IMR-90 (cell line): ENCODE measurements around the gene SLC38A1. TPM values are rescaled to one million over a fixed set of nuclear protein-coding genes. Genes with fewer than 3 reads are reported as not detected.

ENCODE experiments used
- ATAC-seq: fragments of 200-7000 bp; cut with Tn5 transposase; 2 replicates; pipeline ENCODE4 v1.9.1; 2020; ENCODE audit warnings: low read depth, mild to moderate bottlenecking, moderate library complexity
- BruUV-seq: library from RNA; stranded (reverse); fragments of 400-500 nt; replicated peaks from 2 replicates; lab custom pipeline; 2021; lab: Mats Ljungman, UMichigan
- CTCF ChIA-PET: fragments of 300-600 bp; formaldehyde crosslinking; extraction: SDS; loops from one replicate; lab custom pipeline; 2021; ENCODE audit warnings: antibody characterized with exemption; lab: Yijun Ruan, JAX
- POLR2A ChIA-PET: fragments of 300-600 bp; sonication (Branson Sonifier 250); formaldehyde crosslinking; loops from one replicate; lab custom pipeline; 2022; ENCODE audit warnings: antibody characterized with exemption; ENCODE audit not compliant: unreplicated experiment; lab: Charles Lee
- DNase-seq: peaks from one replicate; pipeline ENCODE4 v3.0.0; 2013
- H2AFZ ChIP-seq: replicated peaks from 2 replicates; pipeline ENCODE3; 2013; ENCODE audit warnings: low read length, mild to moderate bottlenecking; ENCODE audit not compliant: poor library complexity
- H2AK5ac ChIP-seq: 2 replicates; pipeline ENCODE4 v1.6.1; 2013; ENCODE audit warnings: low read depth, low read length, inconsistent platforms
- H2AK9ac ChIP-seq: replicated peaks from 2 replicates; pipeline ENCODE3; 2013; ENCODE audit warnings: mild to moderate bottlenecking, low read depth, low read length, moderate library complexity; ENCODE audit not compliant: poor library complexity
- H2BK120ac ChIP-seq: 2 replicates; pipeline ENCODE4 v1.6.1; 2013; ENCODE audit warnings: low read depth, low read length, inconsistent platforms
- H2BK15ac ChIP-seq: 3 replicates; pipeline ENCODE4 v1.6.1; 2013; ENCODE audit warnings: low read depth, low read length, inconsistent platforms
- H2BK20ac ChIP-seq: 2 replicates; pipeline ENCODE4 v1.6.1; 2013; ENCODE audit warnings: low read depth, mild to moderate bottlenecking, inconsistent platforms, low read length, moderate library complexity
- H2BK5ac ChIP-seq: 2 replicates; pipeline ENCODE4 v1.6.1; 2013; ENCODE audit warnings: mild to moderate bottlenecking, low read depth, low read length, inconsistent platforms; ENCODE audit not compliant: poor library complexity, severe bottlenecking
- H3K14ac ChIP-seq: replicated peaks from 2 replicates; pipeline ENCODE4 v1.6.1; 2013; ENCODE audit warnings: low read depth, low read length, inconsistent platforms
- H3K18ac ChIP-seq: 2 replicates; pipeline ENCODE4 v1.6.1; 2013; ENCODE audit warnings: low read depth, low read length, control low read depth
- H3K23ac ChIP-seq: 2 replicates; pipeline ENCODE4 v1.6.1; 2013; ENCODE audit warnings: low read depth, low read length, inconsistent platforms
- H3K27ac ChIP-seq: 2 replicates; pipeline ENCODE4 v1.5.1; 2013; ENCODE audit warnings: mild to moderate bottlenecking, control low read depth, low read length; ENCODE audit not compliant: insufficient read depth
- H3K27me3 ChIP-seq: 2 replicates; pipeline ENCODE4 v1.6.1; 2013; ENCODE audit warnings: low read length; ENCODE audit not compliant: control insufficient read depth, insufficient read depth
- H3K36me3 ChIP-seq: 2 replicates; pipeline ENCODE4 v1.6.1; 2013; ENCODE audit warnings: low read length, mixed read lengths; ENCODE audit not compliant: control insufficient read depth, insufficient read depth
- H3K4ac ChIP-seq: 2 replicates; pipeline ENCODE4 v1.6.1; 2013; ENCODE audit warnings: low read depth, low read length, inconsistent platforms
- H3K4me1 ChIP-seq: 2 replicates; pipeline ENCODE4 v1.6.1; 2013; ENCODE audit warnings: low read length, mixed read lengths; ENCODE audit not compliant: control insufficient read depth, insufficient read depth
- H3K4me2 ChIP-seq: 2 replicates; pipeline ENCODE4 v1.6.1; 2013; ENCODE audit warnings: low read depth, mild to moderate bottlenecking, control low read depth, low read length, moderate library complexity
- H3K4me3 ChIP-seq: 2 replicates; pipeline ENCODE4 v1.5.1; 2013; ENCODE audit warnings: low read depth, mild to moderate bottlenecking, control low read depth, low read length, moderate library complexity; ENCODE audit not compliant: insufficient read depth
- H3K56ac ChIP-seq: 2 replicates; pipeline ENCODE4 v1.6.1; 2013; ENCODE audit warnings: low read length, inconsistent platforms; ENCODE audit not compliant: insufficient read depth; ENCODE audit errors: extremely low read depth
- H3K79me1 ChIP-seq, 2 experiments: 2 replicates each; pipeline ENCODE4 v1.6.1; 2013; ENCODE audit warnings: low read length in 2 of 2, inconsistent platforms in 1 of 2, low read depth in 1 of 2
- H3K9ac ChIP-seq: 2 replicates; pipeline ENCODE4 v1.6.1; 2013; ENCODE audit warnings: low read depth, low read length, control low read depth
- H3K9me1 ChIP-seq: 2 replicates; pipeline ENCODE4 v1.6.1; 2013; ENCODE audit warnings: low read length, inconsistent platforms; ENCODE audit not compliant: insufficient read depth
- H3K9me3 ChIP-seq: 2 replicates; pipeline ENCODE4 v1.6.1; 2013; ENCODE audit warnings: low read length; ENCODE audit not compliant: control insufficient read depth, insufficient read depth
- H4K20me1 ChIP-seq: 2 replicates; pipeline ENCODE4 v1.6.1; 2013; ENCODE audit warnings: low read length, inconsistent platforms; ENCODE audit not compliant: insufficient read depth
- H4K5ac ChIP-seq: 2 replicates; pipeline ENCODE4 v1.6.1; 2013; ENCODE audit warnings: mild to moderate bottlenecking, low read depth, low read length, control low read depth
- H4K8ac ChIP-seq, 2 experiments: 2 replicates each; pipeline ENCODE4 v1.6.1; 2013; ENCODE audit warnings: low read depth in 2 of 2, low read length in 2 of 2, control low read depth in 1 of 2, inconsistent platforms in 1 of 2
- H4K91ac ChIP-seq: 2 replicates; pipeline ENCODE4 v1.6.1; 2013; ENCODE audit warnings: low read depth, low read length, inconsistent platforms; ENCODE audit not compliant: insufficient read depth
- CHD1 ChIP-seq: IDR thresholded peaks from 2 replicates; pipeline ENCODE4 v1.6.1; 2012; ENCODE audit warnings: low read depth, low read length, improper control_type of control experiment
- FOS ChIP-seq: fragments of 150-350 bp; IDR thresholded peaks from 2 replicates; pipeline ENCODE4 v1.6.1; 2016; ENCODE audit warnings: low read depth, low read length
- MXI1 ChIP-seq: IDR thresholded peaks from 2 replicates; pipeline ENCODE4 v1.6.1; 2012; ENCODE audit warnings: low read depth, mild to moderate bottlenecking, low read length, moderate library complexity, borderline replicate concordance
- SMC3 ChIP-seq: fragments of 150-350 bp; IDR thresholded peaks from 2 replicates; pipeline ENCODE4 v1.6.1; 2016; ENCODE audit warnings: low read depth, mild to moderate bottlenecking, antibody characterized with exemption, low read length, moderate library complexity
- WGBS, 2 experiments: methylation state at CpG; one replicate each; pipeline versions ENCODE4 v1.1.5 to v1.1.7; 2013; ENCODE audit warnings: missing lambda C conversion rate in 2 of 2; ENCODE audit not compliant: insufficient read length in 1 of 2; ENCODE audit errors: extremely low coverage in 2 of 2; 5-methylcytosine and 5-hydroxymethylcytosine counted together
- dilution Hi-C: fragments of 300-500 bp; cut with HindIII; formaldehyde crosslinking; loops from one replicate; pipeline ENCODE4 v1.14.3; 2018; ENCODE audit warnings: low sequenced_read_pairs; ENCODE audit not compliant: unreplicated experiment
- in situ Hi-C: fragments of 300-500 bp; cut with MboI; formaldehyde crosslinking; loops from 3 replicates; pipeline ENCODE4 v1.14.3; 2019; ENCODE audit warnings: low sequenced_read_pairs, inconsistent platforms, mixed read lengths
- intact Hi-C: fragments of 100-400 bp; cut with micrococcal nuclease; formaldehyde crosslinking; loops from 2 replicates; pipeline ENCODE4 v1.10.0; 2022
- polyA plus RNA-seq, 3 experiments: library from polyadenylated mRNA; depleted of rRNA; stranded (reverse); fragments of >200 nt; gene quantifications; 2 replicates each; pipeline ENCODE4 v1.2.3, GENCODE V29; 2012; ENCODE audit warnings: low replicate concordance in 1 of 3
- total RNA-seq: library from RNA; depleted of rRNA; stranded (reverse); fragments of >200 nt; gene quantifications from 2 replicates; pipeline ENCODE4 v1.2.3, GENCODE V29; 2012
- TF ChIP-seq, protein P1 (sequence below): fragments of 150-350 bp; IDR thresholded peaks from 2 replicates; pipeline ENCODE4 v1.6.1; 2017; ENCODE audit warnings: mild to moderate bottlenecking, antibody characterized with exemption, low read length, low read depth
- TF ChIP-seq, protein P2 (sequence below): conservative IDR thresholded peaks from 2 replicates; pipeline ENCODE4 v1.5.1; 2012; ENCODE audit warnings: mild to moderate bottlenecking, low read depth, low read length, improper control_type of control experiment

The SLC38A1 gene
- total and polyA plus RNA-seq, 2 of the 4 experiments (the other 2 are of a cell fraction): 22.8 to 61.5 TPM

DNA sequence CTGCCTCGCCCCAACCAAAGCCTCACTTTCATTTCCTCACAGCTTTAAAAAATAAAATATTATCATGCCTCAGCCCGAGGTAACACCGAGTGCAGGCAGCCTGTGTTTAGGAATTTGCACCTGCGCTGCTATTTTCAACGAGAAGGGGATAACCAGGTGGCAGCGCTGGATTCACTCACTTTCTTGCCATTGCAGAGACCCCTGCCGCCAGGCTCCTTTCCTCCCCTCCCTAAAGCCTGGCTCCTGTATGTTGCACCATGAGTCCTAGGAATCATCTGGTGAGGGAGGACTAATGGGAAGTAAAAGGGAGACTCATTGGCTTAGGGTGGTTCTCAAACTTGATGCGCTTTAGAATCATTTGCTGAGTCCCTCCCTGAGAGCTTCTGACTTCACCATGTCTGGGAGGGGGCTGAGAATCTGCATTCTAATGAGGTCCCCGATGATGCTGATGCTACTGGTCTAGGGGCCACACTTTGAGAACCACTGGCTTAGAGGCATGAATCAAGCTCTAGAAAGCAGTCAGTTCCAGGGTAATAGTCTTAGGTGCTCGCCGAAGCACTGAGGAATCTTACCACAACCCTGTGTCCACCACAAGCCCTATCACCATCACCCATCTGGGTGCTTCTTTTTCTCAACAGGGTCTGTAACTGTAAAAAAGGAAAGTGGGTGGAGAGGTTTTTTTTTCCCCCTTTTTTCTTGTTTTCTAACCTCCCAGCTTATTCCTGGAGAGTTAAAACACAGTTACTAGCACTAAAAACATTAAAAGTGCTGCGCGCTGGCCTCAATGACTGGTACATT, 83.8 kb downstream of the SLC38A1 start (continued):
- no peak for TF ChIP-seq SMC3

DNA sequence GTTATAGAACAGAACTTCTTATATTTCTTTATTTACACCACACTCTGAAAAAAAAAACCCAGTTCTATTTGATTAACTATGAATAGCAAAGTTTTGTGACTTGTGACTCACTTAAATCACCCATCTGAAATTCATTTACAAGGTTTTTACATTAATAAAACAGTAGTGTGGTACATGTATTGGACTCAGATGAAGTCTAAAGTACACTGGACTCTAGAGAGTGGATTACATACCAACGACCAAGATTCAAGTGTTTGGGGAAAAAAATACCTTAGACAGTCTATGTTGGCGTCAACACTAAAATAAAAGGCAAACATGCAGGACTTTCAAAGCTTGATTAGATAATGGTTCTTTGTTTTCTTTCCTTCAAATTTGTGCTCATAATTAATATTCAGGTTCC, 85.7 kb downstream of the SLC38A1 start:
- in situ Hi-C loops (no loop called here), intact Hi-C loops (loop anchor here (10.0 kb wide), 2 partner anchors 172 to 188 kb away; partner anchors contain the start of gene SCAF11), dilution Hi-C loops (no loop called here)
- BruUV-seq: no TSS peak
- peaks cover 7% of the 10 kb centered on the region; the same call in 1 of the 2 replicates for H4K20me1 ChIP-seq
- H2BK120ac ChIP-seq: no peak overlapping the region
- no peak overlapping the region for H4K8ac ChIP-seq
- ChIA-PET POLR2A (no interaction called here), CTCF (no interaction called here)
- H3K27ac ChIP-seq: no peak overlapping the region
- H3K4ac ChIP-seq: no peak overlapping the region
- H3K4me3 ChIP-seq: no peak overlapping the region
- H3K9me1 ChIP-seq: peaks cover 6% of the 10 kb centered on the region; the same call in 1 of the 2 replicates
- H4K91ac ChIP-seq: no peak overlapping the region
- no peak overlapping the region for H3K9ac ChIP-seq
- no peak overlapping the region for H3K23ac ChIP-seq
- no peak overlapping the region for H2AFZ ChIP-seq
- H2BK5ac ChIP-seq: no peak overlapping the region
- no peak for ATAC-seq
- no peak overlapping the region for H4K5ac ChIP-seq
- H3K79me1 ChIP-seq: peaks cover 0 to 8% of the 10 kb centered on the region in 2 experiments; a peak in 2 of 4 replicates
- no peak overlapping the region for H3K18ac ChIP-seq
- no peak overlapping the region for H2BK15ac ChIP-seq
- H3K36me3 ChIP-seq: peaks cover 3% of the 10 kb centered on the region
- H3K4me2 ChIP-seq: no peak overlapping the region
- no peak overlapping the region for H3K56ac ChIP-seq
- no peak overlapping the region for H2AK9ac ChIP-seq
- H3K27me3 ChIP-seq: no peaks in the 10 kb centered on the region
- no peak for DNase-seq
- no peak for TF ChIP-seq MXI1
- TF ChIP-seq, protein P1, sequence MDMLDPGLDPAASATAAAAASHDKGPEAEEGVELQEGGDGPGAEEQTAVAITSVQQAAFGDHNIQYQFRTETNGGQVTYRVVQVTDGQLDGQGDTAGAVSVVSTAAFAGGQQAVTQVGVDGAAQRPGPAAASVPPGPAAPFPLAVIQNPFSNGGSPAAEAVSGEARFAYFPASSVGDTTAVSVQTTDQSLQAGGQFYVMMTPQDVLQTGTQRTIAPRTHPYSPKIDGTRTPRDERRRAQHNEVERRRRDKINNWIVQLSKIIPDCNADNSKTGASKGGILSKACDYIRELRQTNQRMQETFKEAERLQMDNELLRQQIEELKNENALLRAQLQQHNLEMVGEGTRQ: no peak
- TF ChIP-seq, protein P2, sequence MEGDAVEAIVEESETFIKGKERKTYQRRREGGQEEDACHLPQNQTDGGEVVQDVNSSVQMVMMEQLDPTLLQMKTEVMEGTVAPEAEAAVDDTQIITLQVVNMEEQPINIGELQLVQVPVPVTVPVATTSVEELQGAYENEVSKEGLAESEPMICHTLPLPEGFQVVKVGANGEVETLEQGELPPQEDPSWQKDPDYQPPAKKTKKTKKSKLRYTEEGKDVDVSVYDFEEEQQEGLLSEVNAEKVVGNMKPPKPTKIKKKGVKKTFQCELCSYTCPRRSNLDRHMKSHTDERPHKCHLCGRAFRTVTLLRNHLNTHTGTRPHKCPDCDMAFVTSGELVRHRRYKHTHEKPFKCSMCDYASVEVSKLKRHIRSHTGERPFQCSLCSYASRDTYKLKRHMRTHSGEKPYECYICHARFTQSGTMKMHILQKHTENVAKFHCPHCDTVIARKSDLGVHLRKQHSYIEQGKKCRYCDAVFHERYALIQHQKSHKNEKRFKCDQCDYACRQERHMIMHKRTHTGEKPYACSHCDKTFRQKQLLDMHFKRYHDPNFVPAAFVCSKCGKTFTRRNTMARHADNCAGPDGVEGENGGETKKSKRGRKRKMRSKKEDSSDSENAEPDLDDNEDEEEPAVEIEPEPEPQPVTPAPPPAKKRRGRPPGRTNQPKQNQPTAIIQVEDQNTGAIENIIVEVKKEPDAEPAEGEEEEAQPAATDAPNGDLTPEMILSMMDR: no peak
- TF ChIP-seq CHD1: no peak
- no peak for TF ChIP-seq FOS
- no peak overlapping the region for H2AK5ac ChIP-seq
- no peak overlapping the region for H2BK20ac ChIP-seq
- peaks cover 2% of the 10 kb centered on the region for H3K4me1 ChIP-seq
- H3K14ac ChIP-seq: no peak overlapping the region
- no peaks in the 10 kb centered on the region for H3K9me3 ChIP-seq
- no CpG with 5 or more reads among the region's 2 CpGs for WGBS, 2 experiments
